ENCODE results near the gene SOX21.

Gene SOX21

GRCh38 chr13:94664889-94665288, 47.5 kb downstream of the SOX21 start:
- TF ChIP-seq SIN3A (IDR thresholded peaks at IDR 0.05; ENCODE audit: borderline replicate concordance, insufficient read depth, low read length) (no peak), FOXP2 (optimal IDR thresholded peaks at IDR 0.05; ENCODE audit: borderline replicate concordance, extremely low read depth, extremely low read length, insufficient read depth) (no peak), POLR2AphosphoS5 (IDR thresholded peaks at IDR 0.05; ENCODE audit: low read depth, low read length) (no peak), REST (IDR thresholded peaks at IDR 0.05; ENCODE audit: insufficient read depth in 1 of 2, low read depth in 2 of 2, low read length in 2 of 2) (no peak), TAF1 (IDR thresholded peaks at IDR 0.05; ENCODE audit: borderline replicate concordance, insufficient read depth, low read length) (no peak)

GRCh38 chr13:94662274-94662945, 49.9 kb downstream of the SOX21 start:
- TF ChIP-seq FOXP2 (optimal IDR thresholded peaks at IDR 0.05; ENCODE audit: borderline replicate concordance, extremely low read depth, extremely low read length, insufficient read depth) (no peak), REST (IDR thresholded peaks at IDR 0.05; ENCODE audit: insufficient read depth in 1 of 2, low read depth in 2 of 2, low read length in 2 of 2) (no peak), SIN3A (IDR thresholded peaks at IDR 0.05; ENCODE audit: borderline replicate concordance, insufficient read depth, low read length) (no peak), TAF1 (IDR thresholded peaks at IDR 0.05; ENCODE audit: borderline replicate concordance, insufficient read depth, low read length) (no peak), POLR2AphosphoS5 (IDR thresholded peaks at IDR 0.05; ENCODE audit: low read depth, low read length) (no peak)

- no peak for TF ChIP-seq SIN3A (IDR thresholded peaks at IDR 0.05; ENCODE audit: borderline replicate concordance, insufficient read depth, low read length)
- no peak for TF ChIP-seq REST (IDR thresholded peaks at IDR 0.05; ENCODE audit: insufficient read depth in 1 of 2, low read depth in 2 of 2, low read length in 2 of 2)
- TF ChIP-seq POLR2AphosphoS5 (IDR thresholded peaks at IDR 0.05; ENCODE audit: low read depth, low read length): no peak
- TF ChIP-seq TAF1 (IDR thresholded peaks at IDR 0.05; ENCODE audit: borderline replicate concordance, insufficient read depth, low read length): no peak
- TF ChIP-seq FOXP2 (optimal IDR thresholded peaks at IDR 0.05; ENCODE audit: borderline replicate concordance, extremely low read depth, extremely low read length, insufficient read depth): no peak
Measured at GRCh38 chr13:94661406-94661805, 50.9 kb downstream of the SOX21 start.

DNA sequence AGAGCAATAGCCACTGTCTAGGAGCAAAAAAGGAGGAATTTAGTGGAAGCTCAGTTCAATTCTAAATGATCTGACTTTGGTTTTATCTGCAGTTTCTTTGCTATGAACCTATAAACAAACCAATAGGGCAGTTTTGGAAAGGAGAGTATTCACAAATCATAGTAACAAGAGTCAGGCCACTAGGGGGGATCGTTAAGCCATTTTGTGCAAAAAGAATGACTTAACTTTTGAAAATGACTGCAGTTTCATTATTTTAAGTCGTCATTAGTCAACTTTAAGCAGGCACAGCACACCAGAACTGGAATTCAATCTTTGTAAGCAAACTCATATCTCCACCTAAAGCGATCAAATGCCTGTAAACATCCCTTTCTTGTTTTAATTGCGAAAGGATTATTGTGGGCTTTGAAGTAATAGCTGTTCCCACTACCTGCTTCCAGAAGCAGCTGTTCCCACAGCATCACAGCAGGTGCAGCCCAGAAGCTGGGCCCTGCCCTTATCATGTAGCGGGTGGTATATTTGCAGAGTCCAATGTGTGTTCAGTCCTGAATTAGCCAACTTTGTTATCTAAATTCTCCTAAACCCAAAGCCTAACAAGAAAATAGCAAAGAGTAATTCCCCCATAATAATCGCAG, 51.5 kb downstream of the SOX21 start:
- no peak for TF ChIP-seq FOXP2 (optimal IDR thresholded peaks at IDR 0.05; ENCODE audit: borderline replicate concordance, extremely low read depth, extremely low read length, insufficient read depth)
- TF ChIP-seq POLR2AphosphoS5 (IDR thresholded peaks at IDR 0.05; ENCODE audit: low read depth, low read length): no peak
- no peak for TF ChIP-seq SIN3A (IDR thresholded peaks at IDR 0.05; ENCODE audit: borderline replicate concordance, insufficient read depth, low read length)
- no peak for TF ChIP-seq TAF1 (IDR thresholded peaks at IDR 0.05; ENCODE audit: borderline replicate concordance, insufficient read depth, low read length)
- no peak for TF ChIP-seq REST (IDR thresholded peaks at IDR 0.05; ENCODE audit: insufficient read depth in 1 of 2, low read depth in 2 of 2, low read length in 2 of 2)
